GM23248 (cell line): Measurements from ENCODE around the gene SHPK. TPM values are rescaled to one million over a fixed set of nuclear protein-coding genes. Genes with fewer than 3 reads are reported as not detected.

Experiments used
- DNase-seq: peaks from one replicate; pipeline ENCODE4 v3.0.0-alpha.2; 2015
- H2AFZ ChIP-seq: fragments of 200-600 bp; sonication (generic); 2 replicates; pipeline ENCODE4 v1.6.1; 2016; ENCODE audit warnings: antibody characterized with exemption
- H3F3A ChIP-seq: fragments of 200-600 bp; sonication (generic); 2 replicates; pipeline ENCODE4 v1.6.1; 2016; ENCODE audit warnings: mild to moderate bottlenecking, antibody characterized with exemption, mixed run types; ENCODE audit not compliant: insufficient read depth
- H3K27ac ChIP-seq: fragments of 200-600 bp; sonication (generic); 2 replicates; pipeline ENCODE4 v1.5.1; 2016; ENCODE audit warnings: mild to moderate bottlenecking
- H3K27me3 ChIP-seq: fragments of 200-600 bp; sonication (generic); replicated peaks from 2 replicates; pipeline ENCODE4 v1.6.1; 2016; ENCODE audit warnings: mild to moderate bottlenecking; ENCODE audit not compliant: insufficient read depth
- H3K36me3 ChIP-seq: fragments of 200-600 bp; sonication (generic); 2 replicates; pipeline ENCODE4 v1.6.1; 2016; ENCODE audit warnings: low read depth, mild to moderate bottlenecking
- H3K4me1 ChIP-seq: fragments of 200-600 bp; sonication (generic); 2 replicates; pipeline ENCODE4 v1.6.1; 2016; ENCODE audit warnings: mild to moderate bottlenecking; ENCODE audit not compliant: insufficient read depth
- H3K4me2 ChIP-seq: fragments of 200-600 bp; sonication (generic); one replicate; pipeline ENCODE4 v1.6.1; 2016; ENCODE audit warnings: mild to moderate bottlenecking; ENCODE audit not compliant: unreplicated experiment
- H3K4me3 ChIP-seq: fragments of 200-600 bp; sonication (generic); 2 replicates; pipeline ENCODE4 v1.5.1; 2016; ENCODE audit warnings: mild to moderate bottlenecking
- H3K79me2 ChIP-seq: fragments of 200-600 bp; sonication (generic); 2 replicates; pipeline ENCODE4 v1.6.1; 2016; ENCODE audit warnings: mild to moderate bottlenecking; ENCODE audit not compliant: insufficient read depth
- H3K9ac ChIP-seq: fragments of 200-600 bp; sonication (generic); 2 replicates; pipeline ENCODE4 v1.6.1; 2016; ENCODE audit warnings: mild to moderate bottlenecking
- H3K9me2 ChIP-seq: fragments of 200-600 bp; sonication (generic); 2 replicates; pipeline ENCODE4 v1.6.1; 2016; ENCODE audit warnings: mixed run types, mild to moderate bottlenecking, moderate library complexity; ENCODE audit not compliant: insufficient read depth
- H3K9me3 ChIP-seq: fragments of 200-600 bp; sonication (generic); one replicate; pipeline ENCODE4 v1.6.1; 2017; ENCODE audit warnings: low read depth
- H4K20me1 ChIP-seq: fragments of 200-600 bp; sonication (generic); 2 replicates; pipeline ENCODE4 v1.6.0; 2016; ENCODE audit not compliant: insufficient read depth
- EZH2 ChIP-seq: fragments of 200-600 bp; sonication (generic); IDR thresholded peaks from 2 replicates; pipeline ENCODE4 v1.6.1; 2018; ENCODE audit warnings: antibody characterized with exemption, mild to moderate bottlenecking; ENCODE audit not compliant: insufficient read depth, poor library complexity, severe bottlenecking
- EZH2phosphoT487 ChIP-seq: fragments of 200-600 bp; sonication (generic); IDR thresholded peaks from 2 replicates; pipeline ENCODE4 v1.6.1; 2018; ENCODE audit warnings: antibody characterized with exemption, moderate library complexity, mild to moderate bottlenecking, low read depth; ENCODE audit not compliant: insufficient read depth
- WGBS, 2 experiments: methylation state at CpG; one replicate each; pipeline ENCODE4 v1.1.6; 2015 to 2017; ENCODE audit warnings: low lambda C conversion rate in 2 of 2, low coverage in 1 of 2; ENCODE audit errors: missing lambda C conversion rate in 2 of 2; 5-methylcytosine and 5-hydroxymethylcytosine counted together
- in situ Hi-C: fragments of 300-500 bp; cut with MboI; formaldehyde crosslinking; loops from 2 replicates; pipeline ENCODE4 v1.15.0; 2020
- polyA plus RNA-seq: library from polyadenylated mRNA; unstranded; fragments of >200 nt; fragmentation: Nextera tagmentation; extraction: Ambion mirVana; gene quantifications from 2 replicates; pipeline ENCODE4 v1.2.1, GENCODE V29; 2016
- total RNA-seq: library from RNA; depleted of rRNA; stranded (reverse); fragments of >200 nt; shearing (Covaris generic); gene quantifications from 2 replicates; pipeline ENCODE4 v1.2.3, GENCODE V29; 2014

The SHPK gene
- total and polyA plus RNA-seq, 2 experiments from 2014 or later: 3.1 to 5.8 TPM

- no peaks in the 10 kb centered on the region for H3K9me3 ChIP-seq
- 87 to 93% methylated on average over 5 of the region's 5 CpGs for WGBS, 2 experiments
- no peaks in the 10 kb centered on the region for H3K36me3 ChIP-seq
- no peaks in the 10 kb centered on the region for H3K79me2 ChIP-seq
- H3F3A ChIP-seq: no peaks in the 10 kb centered on the region
- no peak overlapping the region for H3K4me3 ChIP-seq
- no peak for TF ChIP-seq EZH2phosphoT487
- TF ChIP-seq EZH2: no peak
- DNase-seq: no peak
- H3K27me3 ChIP-seq: no peaks in the 10 kb centered on the region
- no peak overlapping the region for H3K4me2 ChIP-seq
- H3K27ac ChIP-seq: no peak overlapping the region
- H3K9me2 ChIP-seq: no peaks in the 10 kb centered on the region
- H4K20me1 ChIP-seq: no peaks in the 10 kb centered on the region
- H3K4me1 ChIP-seq: no peaks in the 10 kb centered on the region
- in situ Hi-C loops: no loop called here
- no peak overlapping the region for H2AFZ ChIP-seq
- H3K9ac ChIP-seq: no peak overlapping the region
Observed at GRCh38 chr17:3593384-3593783, 42.7 kb downstream of the SHPK start.

GRCh38 chr17:3592216-3592860, 43.7 kb downstream of the SHPK start:
- Histone ChIP-seq H2AFZ (no peak overlapping the region), H3F3A (no peaks in the 10 kb centered on the region), H3K9ac (no peak overlapping the region), H3K9me3 (no peaks in the 10 kb centered on the region), H3K9me2 (no peaks in the 10 kb centered on the region), H4K20me1 (no peaks in the 10 kb centered on the region), H3K36me3 (no peaks in the 10 kb centered on the region), H3K4me3 (no peak overlapping the region), H3K4me1 (no peaks in the 10 kb centered on the region), H3K27ac (no peak overlapping the region), H3K4me2 (no peak overlapping the region), H3K79me2 (no peaks in the 10 kb centered on the region), H3K27me3 (no peaks in the 10 kb centered on the region)
- TF ChIP-seq EZH2phosphoT487 (no peak), EZH2 (no peak)
- no peak for DNase-seq
- in situ Hi-C loops: no loop called here
- 89 to 90% methylated on average over 13 to 15 of the region's 15 CpGs for WGBS, 2 experiments

GRCh38 chr17:3590768-3591167, 45.3 kb downstream of the SHPK start:
- DNase-seq: no peak
- Histone ChIP-seq H3K36me3 (no peaks in the 10 kb centered on the region), H3K4me2 (no peak overlapping the region), H3K79me2 (no peaks in the 10 kb centered on the region), H3K9me3 (no peaks in the 10 kb centered on the region), H3F3A (no peaks in the 10 kb centered on the region), H3K27ac (no peak overlapping the region), H3K4me1 (no peaks in the 10 kb centered on the region), H3K4me3 (no peak overlapping the region), H3K9ac (no peak overlapping the region), H3K9me2 (no peaks in the 10 kb centered on the region), H3K27me3 (no peaks in the 10 kb centered on the region), H2AFZ (no peak overlapping the region), H4K20me1 (no peaks in the 10 kb centered on the region)
- in situ Hi-C loops: no loop called here
- 93 to 95% methylated on average over 11 to 15 of the region's 15 CpGs for WGBS, 2 experiments
- TF ChIP-seq EZH2 (no peak), EZH2phosphoT487 (no peak)

- Histone ChIP-seq H3F3A (no peaks in the 10 kb centered on the region), H3K9ac (no peak overlapping the region), H3K27ac (no peak overlapping the region), H3K4me1 (no peaks in the 10 kb centered on the region), H3K4me2 (no peak overlapping the region), H3K9me3 (no peaks in the 10 kb centered on the region), H3K27me3 (no peaks in the 10 kb centered on the region), H2AFZ (no peak overlapping the region), H3K79me2 (no peaks in the 10 kb centered on the region), H3K4me3 (no peak overlapping the region), H3K36me3 (no peaks in the 10 kb centered on the region), H4K20me1 (no peaks in the 10 kb centered on the region), H3K9me2 (no peaks in the 10 kb centered on the region)
- in situ Hi-C loops: no loop called here
- 97% methylated on average over 14 to 15 of the region's 15 CpGs for WGBS, 2 experiments
- DNase-seq: no peak
- TF ChIP-seq EZH2phosphoT487: no peak
- no peak for TF ChIP-seq EZH2
Observed at GRCh38 chr17:3590231-3590630, 45.8 kb downstream of the SHPK start.
